Measurements from ENCODE around the gene SIGLEC6.
A peak's percentile ranks its signal among the peaks of the same experiment; 100 is the strongest.

Gene SIGLEC6

GRCh38 chr19:51531349-51532315 is at the start of gene SIGLEC6:
Gene SIGLEC6 (minus strand): TSS chr19:51531670. CDS start chr19:51531648, 22 bp downstream.
- peak; percentile 74 for DNase-seq (ENCODE audit: low spot score)

- no peak for DNase-seq (ENCODE audit: low spot score)
Observed at GRCh38 chr19:51576850-51577249, 45.4 kb upstream of the SIGLEC6 start.

GRCh38 chr19:51573331-51573730 is 41.9 kb upstream of the SIGLEC6 start:
- no peak for DNase-seq (ENCODE audit: low spot score)

GRCh38 chr19:51572908-51573307 is 41.4 kb upstream of the SIGLEC6 start:
- no peak for DNase-seq (ENCODE audit: low spot score)

- peak; percentile 22 for DNase-seq (ENCODE audit: low spot score)
Observed at GRCh38 chr19:51572410-51572809, 40.9 kb upstream of the SIGLEC6 start.

GRCh38 chr19:51571599-51571998 is 40.1 kb upstream of the SIGLEC6 start:
- no peak for DNase-seq (ENCODE audit: low spot score)

GRCh38 chr19:51570962-51571575 is 39.6 kb upstream of the SIGLEC6 start, which contains the start of gene ZNF175:
Gene ZNF175 (plus strand): TSS chr19:51571283. CDS start chr19:51573330, 2,047 bp downstream.
- peak; percentile 98 for DNase-seq (ENCODE audit: low spot score)

GRCh38 chr19:51568456-51568855 is 37.0 kb upstream of the SIGLEC6 start:
- no peak for DNase-seq (ENCODE audit: low spot score)

GRCh38 chr19:51567583-51567982 is 36.1 kb upstream of the SIGLEC6 start:
- DNase-seq (ENCODE audit: low spot score), result no peak

- DNase-seq (ENCODE audit: low spot score), result no peak
Observed at GRCh38 chr19:51566489-51567100, 35.1 kb upstream of the SIGLEC6 start.

- DNase-seq (ENCODE audit: low spot score), result no peak
Observed at GRCh38 chr19:51565583-51565982, 34.1 kb upstream of the SIGLEC6 start.

- DNase-seq (ENCODE audit: low spot score), result no peak
Observed at GRCh38 chr19:51564791-51565190, 33.3 kb upstream of the SIGLEC6 start.

GRCh38 chr19:51560339-51560738 is 28.9 kb upstream of the SIGLEC6 start:
- no peak for DNase-seq (ENCODE audit: low spot score)

GRCh38 chr19:51559240-51559639 is 27.8 kb upstream of the SIGLEC6 start:
- no peak for DNase-seq (ENCODE audit: low spot score)

GRCh38 chr19:51552996-51553725 is 21.7 kb upstream of the SIGLEC6 start:
- peak; percentile 35 for DNase-seq (ENCODE audit: low spot score)

GRCh38 chr19:51552608-51552995 is 21.1 kb upstream of the SIGLEC6 start:
- DNase-seq (ENCODE audit: low spot score), result no peak

- no peak for DNase-seq (ENCODE audit: low spot score)
Observed at GRCh38 chr19:51551673-51552432, 20.4 kb upstream of the SIGLEC6 start.

- DNase-seq (ENCODE audit: low spot score), result no peak
Observed at GRCh38 chr19:51550848-51551672, 19.6 kb upstream of the SIGLEC6 start.

GRCh38 chr19:51549533-51550324 is 18.3 kb upstream of the SIGLEC6 start:
- DNase-seq (ENCODE audit: low spot score), result no peak
